B cell (primary cell): ENCODE results near the gene UGT1A4. TPM values are rescaled to one million over a fixed set of nuclear protein-coding genes. Genes with fewer than 3 reads are reported as not detected.

Experiments
- ATAC-seq: fragments of 200-7000 bp; cut with Tn5 transposase; one replicate; pipeline ENCODE4 v1.10.0; 2021; ENCODE audit warnings: low read depth, mild to moderate bottlenecking, moderate number of reproducible peaks, moderate library complexity
- CTCF ChIA-PET: fragments of 350-600 bp; sonication (Branson Sonifier 250); formaldehyde crosslinking; loops from one replicate; lab custom pipeline; 2021; ENCODE audit warnings: antibody characterized with exemption, inconsistent platforms; lab: Charles Lee
- POLR2A ChIA-PET: fragments of 350-600 bp; sonication (Branson Sonifier 250); formaldehyde crosslinking; loops from one replicate; lab custom pipeline; 2021; ENCODE audit warnings: antibody characterized with exemption; lab: Charles Lee
- DNase-seq: peaks from one replicate; pipeline ENCODE4 v3.0.0; 2013
- H2AFZ ChIP-seq: 2 replicates; pipeline ENCODE4 v1.6.1; 2012; ENCODE audit warnings: mild to moderate bottlenecking, low read depth, low read length; ENCODE audit not compliant: insufficient read depth, poor library complexity, severe bottlenecking
- H3K27ac ChIP-seq, 2 donors: 1 replicate in 1 of 2; 2 replicates in 1 of 2; pipeline ENCODE4 v1.5.1; 2012 to 2013; ENCODE audit warnings: low read length in 2 of 2, mild to moderate bottlenecking in 2 of 2, moderate library complexity in 1 of 2
- H3K27me3 ChIP-seq, 4 experiments: fragments of 200-600 bp in 1 of 4; sonication (generic) in 1 of 4; replicated peaks in 1 of 4; 1 replicate in 2 of 4; 2 replicates in 2 of 4; pipeline versions ENCODE4 v1.6.1 to v1.7.0; 2013 to 2016; ENCODE audit warnings: low read length in 3 of 4, mild to moderate bottlenecking in 2 of 4, mixed read lengths in 1 of 4, moderate library complexity in 1 of 4; ENCODE audit not compliant: insufficient read depth in 4 of 4, control insufficient read depth in 3 of 4; ENCODE audit errors: control extremely low read depth in 1 of 4
- H3K36me3 ChIP-seq, 2 experiments: replicated peaks in 1 of 2; 1 replicate in 1 of 2; 2 replicates in 1 of 2; pipeline versions ENCODE4 v1.6.1 to v1.7.1; 2013; ENCODE audit warnings: low read length in 1 of 2; ENCODE audit not compliant: insufficient read depth in 2 of 2, control insufficient read depth in 1 of 2; ENCODE audit errors: control extremely low read depth in 1 of 2, extremely low read depth in 1 of 2
- H3K4me1 ChIP-seq, 2 donors: fragments of 200-600 bp in 1 of 2; sonication (generic) in 1 of 2; 1 replicate in 1 of 2; 2 replicates in 1 of 2; pipeline versions ENCODE4 v1.5.1 to v1.6.1; 2013 to 2017; ENCODE audit warnings: low read length in 2 of 2; ENCODE audit not compliant: control insufficient read depth in 2 of 2, insufficient read depth in 2 of 2
- H3K4me2 ChIP-seq: replicated peaks from 2 replicates; pipeline ENCODE3; 2012; ENCODE audit warnings: mild to moderate bottlenecking, low read depth, low read length; ENCODE audit not compliant: poor library complexity, severe bottlenecking
- H3K4me3 ChIP-seq, 5 experiments: fragments of 200-600 bp in 1 of 5; sonication (generic) in 1 of 5; 1 replicate in 3 of 5; 2 replicates in 2 of 5; pipeline versions ENCODE4 v1.5.1 to v1.7.0; 2011 to 2016; ENCODE audit warnings: low read length in 4 of 5, mild to moderate bottlenecking in 4 of 5, low read depth in 2 of 5, control low read depth in 1 of 5, moderate library complexity in 1 of 5; ENCODE audit not compliant: insufficient read depth in 1 of 5; ENCODE audit errors: control extremely low read depth in 1 of 5, extremely low read depth in 1 of 5
- H3K79me2 ChIP-seq: fragments of 200-600 bp; sonication (generic); one replicate; pipeline ENCODE4 v1.6.0; 2016; ENCODE audit warnings: low read length; ENCODE audit not compliant: control insufficient read depth, insufficient read depth
- H3K9ac ChIP-seq: fragments of 200-600 bp; sonication (generic); 2 replicates; pipeline ENCODE4 v1.6.1; 2017; ENCODE audit warnings: mild to moderate bottlenecking, low read length, moderate library complexity
- H3K9me3 ChIP-seq, 3 donors: one replicate each; pipeline versions ENCODE4 v1.6.1 to v1.7.1; 2013; ENCODE audit warnings: low read length in 2 of 3; ENCODE audit not compliant: control insufficient read depth in 2 of 3, insufficient read depth in 1 of 3; ENCODE audit errors: control extremely low read depth in 1 of 3
- H4K20me1 ChIP-seq: 2 replicates; pipeline ENCODE4 v1.6.0; 2012; ENCODE audit warnings: mild to moderate bottlenecking, low read length; ENCODE audit not compliant: insufficient read depth, control insufficient read depth, poor library complexity, severe bottlenecking
- H3K27ac Mint-ChIP-seq: one replicate; pipeline ENCODE4 v1.8.0; 2021; ENCODE audit warnings: mixed read lengths
- H3K27me3 Mint-ChIP-seq: one replicate; pipeline ENCODE4 v1.8.0; 2021; ENCODE audit warnings: mixed read lengths
- H3K4me1 Mint-ChIP-seq: one replicate; pipeline ENCODE4 v1.8.0; 2021; ENCODE audit warnings: mixed read lengths
- H3K4me3 Mint-ChIP-seq: one replicate; pipeline ENCODE4 v1.8.0; 2021; ENCODE audit warnings: mixed read lengths
- H3K9me3 Mint-ChIP-seq: one replicate; pipeline ENCODE4 v1.8.0; 2022; ENCODE audit warnings: mixed read lengths; ENCODE audit not compliant: insufficient read depth
- EZH2 ChIP-seq: IDR thresholded peaks from 2 replicates; pipeline ENCODE4 v1.6.1; 2012; ENCODE audit warnings: borderline replicate concordance, low read depth, mild to moderate bottlenecking, moderate library complexity, low read length; ENCODE audit not compliant: insufficient read depth, poor library complexity, severe bottlenecking
- WGBS: methylation state at CpG from one replicate; pipeline ENCODE4 v1.1.5; 2013; ENCODE audit warnings: missing lambda C conversion rate; ENCODE audit not compliant: insufficient coverage; 5-methylcytosine and 5-hydroxymethylcytosine counted together
- intact Hi-C: fragments of 100-400 bp; cut with micrococcal nuclease; formaldehyde crosslinking; loops from one replicate; pipeline ENCODE4 v1.10.0; 2022
- polyA plus RNA-seq: library from polyadenylated mRNA; depleted of rRNA; stranded (reverse); fragments of >200 nt; gene quantifications from 2 replicates; pipeline ENCODE4 v1.2.3, GENCODE V29; 2012
- total RNA-seq, 2 donors: library from RNA; stranded (reverse); fragments of 120-200 nt in 1 of 2; gene quantifications; 1 replicate in 1 of 2; 2 replicates in 1 of 2; pipeline versions ENCODE4 v1.2.3 to v1.2.4, GENCODE V29; 2013 to 2022
- TF ChIP-seq, protein P1 (sequence below): fragments of 200-600 bp; IDR thresholded peaks from one replicate; pipeline ENCODE4 v1.8.0; 2022; ENCODE audit warnings: antibody characterized with exemption, mild to moderate bottlenecking

The UGT1A4 gene
- total and polyA plus RNA-seq, 2 donors (not counting 1 experiment from before 2014, with no cell fraction given), result not detected

DNA sequence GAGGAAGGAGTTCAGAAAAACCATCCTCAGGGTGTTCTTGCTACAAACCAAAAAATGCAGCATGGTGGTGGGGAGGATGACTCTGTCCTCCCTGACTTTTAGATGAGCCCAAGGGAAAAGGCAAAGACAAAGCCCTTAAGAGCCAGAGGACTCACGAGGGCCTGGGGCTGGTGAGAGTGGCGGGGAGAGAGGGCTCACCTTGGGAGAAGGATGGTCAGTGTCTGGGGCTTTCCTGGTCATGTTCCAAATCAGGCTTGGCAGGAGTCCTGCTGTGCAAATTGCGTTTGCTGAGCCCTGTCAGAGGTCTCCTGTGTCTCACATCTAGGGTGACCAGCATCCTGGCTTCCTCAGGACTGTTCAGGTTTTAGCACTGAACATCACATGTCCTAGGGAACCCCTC is 46.2 kb downstream of the UGT1A4 start:
- Mint-ChIP-seq H3K27ac (no peak overlapping the region), H3K9me3 (peaks cover 2% of the 10 kb centered on the region), H3K27me3 (peaks cover 50% of the 10 kb centered on the region), H3K4me3 (no peak overlapping the region), H3K4me1 (no peaks in the 10 kb centered on the region)
- H4K20me1 ChIP-seq, result no peaks in the 10 kb centered on the region
- H3K4me1 ChIP-seq, result no peaks in the 10 kb centered on the region
- ATAC-seq (no peak), DNase-seq (no peak)
- H3K36me3 ChIP-seq, result no peaks in the 10 kb centered on the region
- H3K79me2 ChIP-seq, result no peaks in the 10 kb centered on the region
- 63% methylated on average over 3 of the region's 3 CpGs for WGBS
- POLR2A ChIA-PET, result no interaction called here
- H3K27ac ChIP-seq, result no peak overlapping the region
- peaks cover 0 to 4% (median 0%) of the 10 kb centered on the region in 4 experiments for H3K27me3 ChIP-seq
- no peak for TF ChIP-seq EZH2
- TF ChIP-seq, protein P1, sequence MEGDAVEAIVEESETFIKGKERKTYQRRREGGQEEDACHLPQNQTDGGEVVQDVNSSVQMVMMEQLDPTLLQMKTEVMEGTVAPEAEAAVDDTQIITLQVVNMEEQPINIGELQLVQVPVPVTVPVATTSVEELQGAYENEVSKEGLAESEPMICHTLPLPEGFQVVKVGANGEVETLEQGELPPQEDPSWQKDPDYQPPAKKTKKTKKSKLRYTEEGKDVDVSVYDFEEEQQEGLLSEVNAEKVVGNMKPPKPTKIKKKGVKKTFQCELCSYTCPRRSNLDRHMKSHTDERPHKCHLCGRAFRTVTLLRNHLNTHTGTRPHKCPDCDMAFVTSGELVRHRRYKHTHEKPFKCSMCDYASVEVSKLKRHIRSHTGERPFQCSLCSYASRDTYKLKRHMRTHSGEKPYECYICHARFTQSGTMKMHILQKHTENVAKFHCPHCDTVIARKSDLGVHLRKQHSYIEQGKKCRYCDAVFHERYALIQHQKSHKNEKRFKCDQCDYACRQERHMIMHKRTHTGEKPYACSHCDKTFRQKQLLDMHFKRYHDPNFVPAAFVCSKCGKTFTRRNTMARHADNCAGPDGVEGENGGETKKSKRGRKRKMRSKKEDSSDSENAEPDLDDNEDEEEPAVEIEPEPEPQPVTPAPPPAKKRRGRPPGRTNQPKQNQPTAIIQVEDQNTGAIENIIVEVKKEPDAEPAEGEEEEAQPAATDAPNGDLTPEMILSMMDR, result no peak
- no peak overlapping the region for H3K4me3 ChIP-seq
- no peaks in the 10 kb centered on the region for H3K9me3 ChIP-seq
- H3K4me2 ChIP-seq, result no peak overlapping the region
- intact Hi-C loops, result no loop called here
- no peak overlapping the region for H3K9ac ChIP-seq
- CTCF ChIA-PET, result no interaction called here
- no peak overlapping the region for H2AFZ ChIP-seq

DNA sequence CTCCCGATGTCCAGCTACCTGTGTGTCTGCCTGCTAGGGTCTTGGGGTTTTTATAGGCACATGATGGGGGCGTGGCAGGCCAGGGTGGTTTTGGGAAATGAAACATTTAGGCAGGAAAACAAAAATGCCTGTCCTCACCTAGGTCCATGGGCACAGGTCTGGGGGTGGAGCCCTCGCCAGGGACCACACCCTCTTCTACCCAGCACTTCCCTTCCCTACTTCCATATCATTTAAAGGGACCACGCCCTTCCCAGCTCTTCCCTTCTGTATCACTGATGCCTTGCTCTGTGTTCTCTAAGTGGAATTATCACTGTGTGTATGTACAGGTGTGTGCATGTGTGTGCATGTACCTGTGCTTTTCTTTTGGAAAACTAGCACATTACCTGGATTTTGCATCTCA is 47.9 kb downstream of the UGT1A4 start:
- Histone ChIP-seq H3K4me1 (no peaks in the 10 kb centered on the region), H3K4me3 (no peak overlapping the region), H3K9me3 (no peaks in the 10 kb centered on the region), H3K79me2 (no peaks in the 10 kb centered on the region), H3K27ac (no peak overlapping the region), H3K27me3 (peaks cover 0 to 4% (median 0%) of the 10 kb centered on the region in 4 experiments), H4K20me1 (no peaks in the 10 kb centered on the region), H3K9ac (no peak overlapping the region), H2AFZ (no peak overlapping the region), H3K36me3 (no peaks in the 10 kb centered on the region), H3K4me2 (no peak overlapping the region)
- DNase-seq (no peak), ATAC-seq (no peak)
- intact Hi-C loops, result no loop called here
- no peaks in the 10 kb centered on the region for H3K4me1 Mint-ChIP-seq
- ChIA-PET POLR2A (no interaction called here), CTCF (no interaction called here)
- peaks cover 50% of the 10 kb centered on the region for H3K27me3 Mint-ChIP-seq
- WGBS, result 88% methylated on average over 2 of the region's 4 CpGs
- no peak for TF ChIP-seq EZH2
- TF ChIP-seq, protein P1, result no peak
- H3K9me3 Mint-ChIP-seq, result peaks cover 2% of the 10 kb centered on the region
- H3K4me3 Mint-ChIP-seq, result no peak overlapping the region
- H3K27ac Mint-ChIP-seq, result no peak overlapping the region
